GM23338 (cell line): ENCODE results near the gene CYTH1. TPM values are rescaled to one million over a fixed set of nuclear protein-coding genes. Genes with fewer than 3 reads are reported as not detected.

ENCODE experiments used
- ATAC-seq: fragments of 200-7000 bp; cut with Tn5 transposase; 3 replicates; pipeline ENCODE4 v1.9.1; 2020
- DNase-seq: peaks from one replicate; pipeline ENCODE4 v3.0.0-alpha.2; 2015; ENCODE audit warnings: low spot score
- H2AFZ ChIP-seq: fragments of 200-600 bp; sonication (generic); 2 replicates; pipeline ENCODE4 v1.8.0; 2016; ENCODE audit warnings: antibody characterized with exemption, mild to moderate bottlenecking, moderate library complexity
- H3F3A ChIP-seq: fragments of 200-600 bp; sonication (generic); replicated peaks from 2 replicates; pipeline ENCODE4 v1.8.0; 2017; ENCODE audit warnings: antibody characterized with exemption, mixed run types, low read depth
- H3K27ac ChIP-seq: fragments of 200-600 bp; sonication (generic); 2 replicates; pipeline ENCODE4 v1.6.1; 2016; ENCODE audit warnings: low read depth
- H3K27me3 ChIP-seq: fragments of 200-600 bp; sonication (generic); 2 replicates; pipeline ENCODE4 v1.8.0; 2016; ENCODE audit warnings: mild to moderate bottlenecking, mixed run types, moderate library complexity; ENCODE audit not compliant: insufficient read depth
- H3K36me3 ChIP-seq: fragments of 200-600 bp; sonication (generic); 2 replicates; pipeline ENCODE4 v1.8.0; 2016; ENCODE audit warnings: mild to moderate bottlenecking; ENCODE audit not compliant: insufficient read depth
- H3K4me1 ChIP-seq: fragments of 200-600 bp; sonication (generic); 2 replicates; pipeline ENCODE4 v1.8.0; 2016; ENCODE audit warnings: mild to moderate bottlenecking, moderate library complexity; ENCODE audit not compliant: insufficient read depth
- H3K4me2 ChIP-seq: fragments of 200-600 bp; sonication (generic); 2 replicates; pipeline ENCODE4 v1.7.1; 2017; ENCODE audit warnings: mixed run types
- H3K4me3 ChIP-seq: fragments of 200-600 bp; sonication (generic); 2 replicates; pipeline ENCODE4 v1.6.1; 2016; ENCODE audit warnings: mixed run types
- H3K79me2 ChIP-seq: fragments of 200-600 bp; sonication (generic); replicated peaks from 2 replicates; pipeline ENCODE4 v1.8.0; 2017; ENCODE audit warnings: mild to moderate bottlenecking; ENCODE audit not compliant: insufficient read depth
- H3K9me2 ChIP-seq: fragments of 200-600 bp; sonication (generic); 2 replicates; pipeline ENCODE4 v1.8.0; 2017; ENCODE audit not compliant: insufficient read depth
- H4K20me1 ChIP-seq: fragments of 200-600 bp; sonication (generic); replicated peaks from 2 replicates; pipeline ENCODE4 v1.8.0; 2017; ENCODE audit warnings: mild to moderate bottlenecking; ENCODE audit not compliant: insufficient read depth
- H3K27ac Mint-ChIP-seq: 2 replicates; pipeline ENCODE4 v1.8.0; 2020; ENCODE audit warnings: inconsistent platforms, mild to moderate bottlenecking, moderate library complexity, mixed read lengths
- H3K27me3 Mint-ChIP-seq: 3 replicates; pipeline ENCODE4 v1.8.0; 2022; ENCODE audit warnings: low read depth, mild to moderate bottlenecking, moderate library complexity, mixed read lengths, inconsistent platforms; ENCODE audit not compliant: insufficient read depth, poor library complexity
- H3K36me3 Mint-ChIP-seq: 3 replicates; pipeline ENCODE4 v1.8.0; 2021; ENCODE audit warnings: low read depth, mild to moderate bottlenecking, inconsistent platforms, moderate library complexity, mixed read lengths
- H3K4me1 Mint-ChIP-seq: 3 replicates; pipeline ENCODE4 v1.8.0; 2020; ENCODE audit warnings: mild to moderate bottlenecking, inconsistent platforms, mixed read lengths
- H3K4me3 Mint-ChIP-seq: 3 replicates; pipeline ENCODE4 v1.8.0; 2021; ENCODE audit warnings: moderate library complexity, mild to moderate bottlenecking, inconsistent platforms, mixed read lengths
- H3K9me3 Mint-ChIP-seq: 3 replicates; pipeline ENCODE4 v1.8.0; 2020; ENCODE audit warnings: moderate library complexity, mild to moderate bottlenecking, inconsistent platforms, mixed read lengths
- CREB1 ChIP-seq: fragments of 250-450 bp; sonication (Bioruptor Pico); IDR thresholded peaks from 2 replicates; pipeline ENCODE4 v1.5.0; 2020; ENCODE audit warnings: low read depth, mild to moderate bottlenecking, moderate library complexity
- CTCF ChIP-seq, 2 experiments: fragments of 200-600 bp in 1 of 2; sonication (generic) in 1 of 2; conservative IDR thresholded peaks; 2 replicates each; pipeline versions ENCODE4 v1.5.1 to v1.6.1; 2016 to 2017; ENCODE audit warnings: antibody characterized with exemption in 2 of 2, low read depth in 2 of 2, mild to moderate bottlenecking in 2 of 2, moderate library complexity in 1 of 2
- EZH2 ChIP-seq: fragments of 200-600 bp; sonication (generic); IDR thresholded peaks from one replicate; pipeline ENCODE4 v1.8.0; 2017; ENCODE audit warnings: antibody characterized with exemption, mild to moderate bottlenecking, low read depth; ENCODE audit not compliant: unreplicated experiment
- JUNB ChIP-seq: IDR thresholded peaks from one replicate; pipeline ENCODE4 v1.6.1; 2016; ENCODE audit warnings: antibody characterized with exemption; ENCODE audit not compliant: unreplicated experiment
- NANOG ChIP-seq: IDR thresholded peaks from 2 replicates; pipeline ENCODE4 v1.6.1; 2016; ENCODE audit warnings: antibody characterized with exemption, borderline replicate concordance
- REST ChIP-seq: IDR thresholded peaks from one replicate; pipeline ENCODE4 v1.6.1; 2018; ENCODE audit warnings: antibody characterized with exemption; ENCODE audit not compliant: unreplicated experiment
- ZNF114 ChIP-seq: fragments of 250-450 bp; sonication (Bioruptor Pico); IDR thresholded peaks from 2 replicates; pipeline ENCODE4 v1.5.0; 2020; ENCODE audit warnings: mild to moderate bottlenecking, moderate library complexity
- polyA plus RNA-seq: library from polyadenylated mRNA; unstranded; fragments of >200 nt; fragmentation: Nextera tagmentation; extraction: Ambion mirVana; gene quantifications from 2 replicates; pipeline ENCODE4 v1.2.1, GENCODE V29; 2016
- total RNA-seq: library from RNA; depleted of rRNA; stranded (reverse); fragments of >200 nt; shearing (Covaris generic); gene quantifications from 2 replicates; pipeline ENCODE4 v1.2.3, GENCODE V29; 2014

Gene CYTH1
- total and polyA plus RNA-seq, 2 experiments from 2014 or later: 13.8 to 14.5 TPM

- no peak overlapping the region for H3K27ac ChIP-seq
- TF ChIP-seq CREB1 (CRISPR knock-in tag): no peak
- no peak for TF ChIP-seq REST
- no peaks in the 10 kb centered on the region for H3K9me2 ChIP-seq
- H4K20me1 ChIP-seq: peaks cover 22% of the 10 kb centered on the region
- no peaks in the 10 kb centered on the region for H3K27me3 ChIP-seq
- Mint-ChIP-seq H3K4me3 (no peak overlapping the region), H3K4me1 (no peaks in the 10 kb centered on the region), H3K27ac (peak overlapping the region; percentile 39), H3K9me3 (no peaks in the 10 kb centered on the region; the same call in 2 of the 3 replicates), H3K27me3 (peaks cover 5% of the 10 kb centered on the region), H3K36me3 (peaks cover 84% of the 10 kb centered on the region)
- H3K4me2 ChIP-seq: no peak overlapping the region
- H3K79me2 ChIP-seq: no peaks in the 10 kb centered on the region; the same call in 1 of the 2 replicates
- no peak overlapping the region for H3K4me3 ChIP-seq
- DNase-seq (no peak), ATAC-seq (no peak)
- H3K4me1 ChIP-seq: no peaks in the 10 kb centered on the region
- H2AFZ ChIP-seq: no peak overlapping the region
- H3F3A ChIP-seq: no peaks in the 10 kb centered on the region
- peaks cover 41% of the 10 kb centered on the region for H3K36me3 ChIP-seq
These were observed 23.2 kb upstream of the CYTH1 start for GRCh38 chr17:78805301-78805700.

GRCh38 chr17:78804777-78805176 is 22.7 kb upstream of the CYTH1 start:
- no peaks in the 10 kb centered on the region for H3K4me1 Mint-ChIP-seq
- Histone ChIP-seq H3K79me2 (no peaks in the 10 kb centered on the region), H2AFZ (no peak overlapping the region), H3K4me2 (no peak overlapping the region), H3K36me3 (peaks cover 41% of the 10 kb centered on the region), H3K9me2 (no peaks in the 10 kb centered on the region), H3F3A (no peaks in the 10 kb centered on the region), H3K27me3 (no peaks in the 10 kb centered on the region), H3K4me3 (no peak overlapping the region), H4K20me1 (peaks cover 19% of the 10 kb centered on the region), H3K4me1 (no peaks in the 10 kb centered on the region), H3K27ac (no peak overlapping the region)
- no peaks in the 10 kb centered on the region; the same call in 2 of the 3 replicates for H3K9me3 Mint-ChIP-seq
- H3K36me3 Mint-ChIP-seq: peaks cover 84% of the 10 kb centered on the region
- H3K27me3 Mint-ChIP-seq: peaks cover 5% of the 10 kb centered on the region
- no peak for DNase-seq
- H3K4me3 Mint-ChIP-seq: no peak overlapping the region; the same call in 2 of the 3 replicates
- no peak for ATAC-seq
- no peak overlapping the region; the same call in 1 of the 2 replicates for H3K27ac Mint-ChIP-seq
- TF ChIP-seq ZNF114 (no peak), EZH2 (no peak), REST (no peak), JUNB (no peak), NANOG (no peak), CTCF (conservative IDR thresholded peaks at IDR 0.05; ENCODE audit: low read depth in 2 of 2) (no peak)
